Measurements from ENCODE around the gene PPP6R3. TPM values are rescaled to one million over a fixed set of nuclear protein-coding genes. Genes with fewer than 3 reads are reported as not detected.
A peak's percentile ranks its signal among the peaks of the same experiment; 100 is the strongest.

The PPP6R3 gene
- polyA plus RNA-seq, 1 of the 3 experiments (the other 2 are of a cell fraction) = 28.1 TPM

- WGBS (ENCODE audit: low lambda C conversion rate) = 95% methylated on average over 4 of the region's 4 CpGs
- no peak overlapping the region for H3K4me2 ChIP-seq
- H3K79me2 ChIP-seq (ENCODE audit: insufficient read depth) = peaks cover 100% of the 10 kb centered on the region
- peak overlapping the region in 1 of 2 experiments; percentile 22; a peak in 1 of 4 replicates for H3K27ac ChIP-seq (ENCODE audit: low read depth in 2 of 2, low read length in 1 of 2)
- ChIA-PET POLR2A (interaction anchor here (1.2 kb wide), 1 partner anchor 8 kb away, joined by 3 read pairs; no protein-coding TSS in a partner anchor), CTCF (interaction anchor here (1.1 kb wide), 1 partner anchor 39 kb away, joined by 3 read pairs; no protein-coding TSS in a partner anchor)
- H4K20me1 ChIP-seq (ENCODE audit: insufficient read depth) = peaks cover 79% of the 10 kb centered on the region
- H3K9me2 ChIP-seq = no peaks in the 10 kb centered on the region
- H2AFZ ChIP-seq (ENCODE audit: low read depth) = no peak overlapping the region
- no peak overlapping the region for H3K9ac ChIP-seq
- H3K4me1 ChIP-seq (ENCODE audit: control insufficient read depth in 1 of 2, insufficient read depth in 2 of 2, low read depth in 1 of 2, low read length in 1 of 2) = peaks cover 14 to 36% of the 10 kb centered on the region in 2 experiments; a peak in 3 of 4 replicates
- H3K9me3 ChIP-seq = no peaks in the 10 kb centered on the region
- no peak overlapping the region for H3K4me3 ChIP-seq (ENCODE audit: low read depth in 2 of 2, low read length in 1 of 2)
- DNase-seq = no peak
- no peaks in the 10 kb centered on the region for H3K27me3 ChIP-seq (ENCODE audit: insufficient read depth)
- peaks cover 9% of the 10 kb centered on the region for H3F3A ChIP-seq (replicated peaks; ENCODE audit: insufficient read depth)
- H3K36me3 ChIP-seq (replicated peaks in 1 of 2; ENCODE audit: control insufficient read depth in 1 of 2, insufficient read depth in 2 of 2, low read length in 1 of 2) = peaks cover 59 to 64% of the 10 kb centered on the region in 2 experiments
- no peak for TF ChIP-seq EP300 (IDR thresholded peaks at IDR 0.05; ENCODE audit: borderline replicate concordance in 1 of 2, low read depth in 1 of 2, low read length in 1 of 2)
- no peak for TF ChIP-seq MEF2A (IDR thresholded peaks at IDR 0.05; ENCODE audit: borderline replicate concordance, low read depth)
- TF ChIP-seq GATA2 (CRISPR knock-in tag; IDR thresholded peaks at IDR 0.05) = no peak
- TF ChIP-seq YY1 (IDR thresholded peaks at IDR 0.05; ENCODE audit: low read depth) = no peak
- TF ChIP-seq CTCF (IDR thresholded peaks at IDR 0.05) = no peak
- TF ChIP-seq RCOR1 (IDR thresholded peaks at IDR 0.05; ENCODE audit: low read length) = no peak
- no peak for TF ChIP-seq REST (IDR thresholded peaks at IDR 0.05; ENCODE audit: low read depth, low read length)
- TF ChIP-seq FOSL2 (IDR thresholded peaks at IDR 0.05; ENCODE audit: borderline replicate concordance, low read depth) = no peak
- TF ChIP-seq NRF1 (IDR thresholded peaks at IDR 0.05; ENCODE audit: low read depth, low read length) = no peak
- TF ChIP-seq POLR2AphosphoS5 (IDR thresholded peaks at IDR 0.05; ENCODE audit: low read depth, low read length) = no peak
- no peak for TF ChIP-seq USF2 (IDR thresholded peaks at IDR 0.05; ENCODE audit: borderline replicate concordance, low read depth, low read length)
- no peak for TF ChIP-seq EZH2phosphoT487 (IDR thresholded peaks at IDR 0.05; ENCODE audit: borderline replicate concordance, low read depth)
- TF ChIP-seq FOXJ3 (CRISPR knock-in tag; IDR thresholded peaks at IDR 0.05) = no peak
- TF ChIP-seq GABPA (IDR thresholded peaks at IDR 0.05; ENCODE audit: low read depth) = no peak
- TF ChIP-seq RAD21 (IDR thresholded peaks at IDR 0.05; ENCODE audit: low read length) = no peak
- no peak for TF ChIP-seq IRF3 (IDR thresholded peaks at IDR 0.05; ENCODE audit: low read depth, low read length)
- TF ChIP-seq MAX (IDR thresholded peaks at IDR 0.05; ENCODE audit: low read depth) = no peak
Observed at GRCh38 chr11:68527585-68527984, 67.0 kb downstream of the PPP6R3 start.

Measured in SK-N-SH (cell line).